H1 (cell line): ENCODE data around the gene ALK.

Experiments
- BCL11A ChIP-seq, 2 experiments: IDR thresholded peaks; one replicate each; pipeline ENCODE4 v1.6.1; 2011; ENCODE audit warnings: low read depth in 2 of 2, low read length in 2 of 2, mild to moderate bottlenecking in 2 of 2
- BRCA1 ChIP-seq: IDR thresholded peaks from 2 replicates; pipeline ENCODE4 v1.6.1; 2012; ENCODE audit warnings: low read depth, low read length, improper control_type of control experiment
- CTCF ChIP-seq, 3 experiments: IDR thresholded peaks; 1 replicate in 2 of 3; 2 replicates in 1 of 3; pipeline versions ENCODE4 v1.5.1 to v1.6.1; 2011; ENCODE audit warnings: low read length in 3 of 3, mild to moderate bottlenecking in 3 of 3, inconsistent platforms in 2 of 3, low read depth in 1 of 3, moderate library complexity in 1 of 3; ENCODE audit not compliant: insufficient read depth in 1 of 3; ENCODE audit errors: control extremely low read depth in 1 of 3
- EP300 ChIP-seq, 2 experiments: IDR thresholded peaks; 1 replicate in 1 of 2; 2 replicates in 1 of 2; pipeline ENCODE4 v1.6.1; 2011 to 2012; ENCODE audit warnings: low read depth in 2 of 2, low read length in 2 of 2, mild to moderate bottlenecking in 2 of 2, borderline replicate concordance in 1 of 2, inconsistent platforms in 1 of 2, moderate library complexity in 1 of 2
- EZH2 ChIP-seq: fragments of 200-600 bp; sonication (generic); IDR thresholded peaks from 2 replicates; pipeline ENCODE4 v1.7.1; 2012; ENCODE audit warnings: low read depth, mild to moderate bottlenecking, moderate library complexity, low read length, inconsistent platforms; ENCODE audit not compliant: severe bottlenecking
- HDAC2 ChIP-seq, 2 experiments: fragments of 300-600 bp in 1 of 2; sonication (generic) in 1 of 2; IDR thresholded peaks; 2 replicates each; pipeline ENCODE4 v1.6.1; 2011 to 2012; ENCODE audit warnings: low read depth in 2 of 2, low read length in 2 of 2, mild to moderate bottlenecking in 2 of 2, moderate library complexity in 2 of 2, borderline replicate concordance in 1 of 2, inconsistent platforms in 1 of 2
- HDAC6 ChIP-seq: IDR thresholded peaks from one replicate; pipeline ENCODE4 v1.7.1; 2012; ENCODE audit warnings: low read depth, mild to moderate bottlenecking, inconsistent platforms, low read length, moderate library complexity
- JUND ChIP-seq: IDR thresholded peaks from 2 replicates; pipeline ENCODE4 v1.6.1; 2011; ENCODE audit warnings: mild to moderate bottlenecking, improper control_type of control experiment, low read length
- POLR2A ChIP-seq, 2 experiments: IDR thresholded peaks; 1 replicate in 1 of 2; 2 replicates in 1 of 2; pipeline ENCODE4 v1.6.1; 2011; ENCODE audit warnings: low read depth in 2 of 2, low read length in 2 of 2, mild to moderate bottlenecking in 2 of 2; ENCODE audit errors: control extremely low read depth in 1 of 2
- POLR2AphosphoS5 ChIP-seq: IDR thresholded peaks from 2 replicates; pipeline ENCODE4 v1.6.1; 2011; ENCODE audit warnings: low read depth, low read length
- SRF ChIP-seq: IDR thresholded peaks from 2 replicates; pipeline ENCODE4 v1.6.1; 2011; ENCODE audit warnings: mild to moderate bottlenecking, low read depth, low read length, moderate library complexity
- TAF1 ChIP-seq: IDR thresholded peaks from 2 replicates; pipeline ENCODE4 v1.6.1; 2011; ENCODE audit warnings: mild to moderate bottlenecking, low read depth, low read length

- no peak for TF ChIP-seq CTCF (IDR thresholded peaks at IDR 0.05; ENCODE audit: control extremely low read depth in 1 of 3, insufficient read depth in 1 of 3, low read depth in 1 of 3, low read length in 3 of 3)
- TF ChIP-seq SRF, result no peak
- TF ChIP-seq POLR2AphosphoS5, result no peak
- TF ChIP-seq POLR2A (IDR thresholded peaks at IDR 0.05; ENCODE audit: control extremely low read depth in 1 of 2, low read depth in 2 of 2, low read length in 2 of 2), result no peak
- no peak for TF ChIP-seq BCL11A (IDR thresholded peaks at IDR 0.05; ENCODE audit: low read depth in 2 of 2, low read length in 2 of 2)
- no peak for TF ChIP-seq EP300 (IDR thresholded peaks at IDR 0.05; ENCODE audit: borderline replicate concordance in 1 of 2, low read depth in 2 of 2, low read length in 2 of 2)
- TF ChIP-seq JUND, result no peak
- no peak for TF ChIP-seq HDAC6
- no peak for TF ChIP-seq EZH2
- TF ChIP-seq BRCA1, result no peak
- TF ChIP-seq HDAC2 (IDR thresholded peaks at IDR 0.05; ENCODE audit: borderline replicate concordance in 1 of 2, low read depth in 2 of 2, low read length in 2 of 2), result no peak
- no peak for TF ChIP-seq TAF1
Observed at GRCh38 chr2:29496198-29496597, 425.2 kb downstream of the ALK start.
